ENCODE results near the gene CHP1.
"Not testable (repeated sequence)": the region's sequence is repeated elsewhere in the genome, so short reads cannot be mapped to it uniquely, and the experiment has no call there.

The CHP1 gene

GRCh38 chr15:41230650-41231421 lies at the start of gene CHP1, which contains the start of gene EXD1:
CHP1 (plus strand) TSS chr15:41231268; CDS start chr15:41231383, 115 bp downstream.
EXD1 (minus strand) TSS chr15:41230757; CDS start chr15:41226575, 4,182 bp downstream.
- DNase-seq (ENCODE audit: low spot score), result peak; percentile 99

- no peak for DNase-seq (ENCODE audit: low spot score)
Observed at GRCh38 chr15:41182266-41182665, 48.8 kb upstream of the CHP1 start.

- DNase-seq (ENCODE audit: low spot score), result no peak
Observed at GRCh38 chr15:41183581-41183980, 47.5 kb upstream of the CHP1 start.

GRCh38 chr15:41194444-41194843 lies 36.6 kb upstream of the CHP1 start:
- DNase-seq (ENCODE audit: low spot score), result no peak

GRCh38 chr15:41199470-41199869 lies 31.6 kb upstream of the CHP1 start:
- DNase-seq (ENCODE audit: low spot score), result no peak

GRCh38 chr15:41203395-41203794 lies 27.7 kb upstream of the CHP1 start:
- DNase-seq (ENCODE audit: low spot score), result no peak

- no peak for DNase-seq (ENCODE audit: low spot score)
Observed at GRCh38 chr15:41205315-41205714, 25.8 kb upstream of the CHP1 start.

GRCh38 chr15:41207687-41208448 lies 23.2 kb upstream of the CHP1 start:
- no peak for DNase-seq (ENCODE audit: low spot score)

GRCh38 chr15:41215708-41216107 lies 15.4 kb upstream of the CHP1 start:
- no peak for DNase-seq (ENCODE audit: low spot score)

GRCh38 chr15:41218851-41219250 lies 12.2 kb upstream of the CHP1 start:
- no peak for DNase-seq (ENCODE audit: low spot score)

GRCh38 chr15:41219381-41219780 lies 11.7 kb upstream of the CHP1 start:
- no peak for DNase-seq (ENCODE audit: low spot score)

- DNase-seq (ENCODE audit: low spot score), result no peak
Observed at GRCh38 chr15:41230345-41230649, 771 bp upstream of the CHP1 start.

- no peak for DNase-seq (ENCODE audit: low spot score)
Observed at GRCh38 chr15:41231422-41232226, 556 bp downstream of the CHP1 start.

GRCh38 chr15:41233367-41233771 lies 2.3 kb downstream of the CHP1 start:
- DNase-seq (ENCODE audit: low spot score), result no peak

GRCh38 chr15:41235228-41235627 lies 4.2 kb downstream of the CHP1 start:
- DNase-seq (ENCODE audit: low spot score), result not testable (repeated sequence)

- DNase-seq (ENCODE audit: low spot score), result no peak
Observed at GRCh38 chr15:41235929-41236328, 4.9 kb downstream of the CHP1 start.

GRCh38 chr15:41238100-41238499 lies 7.0 kb downstream of the CHP1 start:
- no peak for DNase-seq (ENCODE audit: low spot score)

- DNase-seq (ENCODE audit: low spot score), result peak; percentile 82
Observed at GRCh38 chr15:41241221-41241964, 10.3 kb downstream of the CHP1 start.

GRCh38 chr15:41250745-41251144 lies 19.7 kb downstream of the CHP1 start:
- DNase-seq (ENCODE audit: low spot score), result not testable (repeated sequence)

GRCh38 chr15:41251411-41251810 lies 20.3 kb downstream of the CHP1 start:
- DNase-seq (ENCODE audit: low spot score), result no peak

GRCh38 chr15:41254560-41254959 lies 23.5 kb downstream of the CHP1 start:
- no peak for DNase-seq (ENCODE audit: low spot score)

- no peak for DNase-seq (ENCODE audit: low spot score)
Observed at GRCh38 chr15:41256103-41256502, 25.0 kb downstream of the CHP1 start.
